GM23248 (cell line): Measurements from ENCODE around the gene TM9SF2. TPM values are rescaled to one million over a fixed set of nuclear protein-coding genes. Genes with fewer than 3 reads are reported as not detected.

Experiments
- DNase-seq: peaks from one replicate; pipeline ENCODE4 v3.0.0-alpha.2; 2015
- H2AFZ ChIP-seq: fragments of 200-600 bp; sonication (generic); 2 replicates; pipeline ENCODE4 v1.6.1; 2016; ENCODE audit warnings: antibody characterized with exemption
- H3F3A ChIP-seq: fragments of 200-600 bp; sonication (generic); 2 replicates; pipeline ENCODE4 v1.6.1; 2016; ENCODE audit warnings: mild to moderate bottlenecking, antibody characterized with exemption, mixed run types; ENCODE audit not compliant: insufficient read depth
- H3K27ac ChIP-seq: fragments of 200-600 bp; sonication (generic); 2 replicates; pipeline ENCODE4 v1.5.1; 2016; ENCODE audit warnings: mild to moderate bottlenecking
- H3K27me3 ChIP-seq: fragments of 200-600 bp; sonication (generic); replicated peaks from 2 replicates; pipeline ENCODE4 v1.6.1; 2016; ENCODE audit warnings: mild to moderate bottlenecking; ENCODE audit not compliant: insufficient read depth
- H3K36me3 ChIP-seq: fragments of 200-600 bp; sonication (generic); 2 replicates; pipeline ENCODE4 v1.6.1; 2016; ENCODE audit warnings: low read depth, mild to moderate bottlenecking
- H3K4me1 ChIP-seq: fragments of 200-600 bp; sonication (generic); 2 replicates; pipeline ENCODE4 v1.6.1; 2016; ENCODE audit warnings: mild to moderate bottlenecking; ENCODE audit not compliant: insufficient read depth
- H3K4me2 ChIP-seq: fragments of 200-600 bp; sonication (generic); one replicate; pipeline ENCODE4 v1.6.1; 2016; ENCODE audit warnings: mild to moderate bottlenecking; ENCODE audit not compliant: unreplicated experiment
- H3K4me3 ChIP-seq: fragments of 200-600 bp; sonication (generic); 2 replicates; pipeline ENCODE4 v1.5.1; 2016; ENCODE audit warnings: mild to moderate bottlenecking
- H3K79me2 ChIP-seq: fragments of 200-600 bp; sonication (generic); 2 replicates; pipeline ENCODE4 v1.6.1; 2016; ENCODE audit warnings: mild to moderate bottlenecking; ENCODE audit not compliant: insufficient read depth
- H3K9ac ChIP-seq: fragments of 200-600 bp; sonication (generic); 2 replicates; pipeline ENCODE4 v1.6.1; 2016; ENCODE audit warnings: mild to moderate bottlenecking
- H3K9me2 ChIP-seq: fragments of 200-600 bp; sonication (generic); 2 replicates; pipeline ENCODE4 v1.6.1; 2016; ENCODE audit warnings: mixed run types, mild to moderate bottlenecking, moderate library complexity; ENCODE audit not compliant: insufficient read depth
- H3K9me3 ChIP-seq: fragments of 200-600 bp; sonication (generic); one replicate; pipeline ENCODE4 v1.6.1; 2017; ENCODE audit warnings: low read depth
- H4K20me1 ChIP-seq: fragments of 200-600 bp; sonication (generic); 2 replicates; pipeline ENCODE4 v1.6.0; 2016; ENCODE audit not compliant: insufficient read depth
- EZH2 ChIP-seq: fragments of 200-600 bp; sonication (generic); IDR thresholded peaks from 2 replicates; pipeline ENCODE4 v1.6.1; 2018; ENCODE audit warnings: antibody characterized with exemption, mild to moderate bottlenecking; ENCODE audit not compliant: insufficient read depth, poor library complexity, severe bottlenecking
- EZH2phosphoT487 ChIP-seq: fragments of 200-600 bp; sonication (generic); IDR thresholded peaks from 2 replicates; pipeline ENCODE4 v1.6.1; 2018; ENCODE audit warnings: antibody characterized with exemption, moderate library complexity, mild to moderate bottlenecking, low read depth; ENCODE audit not compliant: insufficient read depth
- WGBS, 2 experiments: methylation state at CpG; one replicate each; pipeline ENCODE4 v1.1.6; 2015 to 2017; ENCODE audit warnings: low lambda C conversion rate in 2 of 2, low coverage in 1 of 2; ENCODE audit errors: missing lambda C conversion rate in 2 of 2; 5-methylcytosine and 5-hydroxymethylcytosine counted together
- in situ Hi-C: fragments of 300-500 bp; cut with MboI; formaldehyde crosslinking; loops from 2 replicates; pipeline ENCODE4 v1.15.0; 2020
- polyA plus RNA-seq: library from polyadenylated mRNA; unstranded; fragments of >200 nt; fragmentation: Nextera tagmentation; extraction: Ambion mirVana; gene quantifications from 2 replicates; pipeline ENCODE4 v1.2.1, GENCODE V29; 2016
- total RNA-seq: library from RNA; depleted of rRNA; stranded (reverse); fragments of >200 nt; shearing (Covaris generic); gene quantifications from 2 replicates; pipeline ENCODE4 v1.2.3, GENCODE V29; 2014

Gene TM9SF2
- total and polyA plus RNA-seq, 2 experiments from 2014 or later = 162 to 168 TPM

- Histone ChIP-seq H3K4me3 (no peak overlapping the region), H3K27me3 (no peaks in the 10 kb centered on the region), H3F3A (0 out of 2 replicates have a peak, but pooled peaks cover 10% of the 10 kb centered on the region), H3K4me1 (peaks cover 16% of the 10 kb centered on the region), H2AFZ (no peak overlapping the region), H3K9me3 (no peaks in the 10 kb centered on the region), H3K9ac (no peak overlapping the region), H3K36me3 (no peaks in the 10 kb centered on the region), H3K27ac (no peak overlapping the region), H3K79me2 (no peaks in the 10 kb centered on the region), H4K20me1 (no peaks in the 10 kb centered on the region), H3K4me2 (no peak overlapping the region), H3K9me2 (no peaks in the 10 kb centered on the region)
- TF ChIP-seq EZH2phosphoT487 = no peak
- no peak for TF ChIP-seq EZH2
- WGBS, 2 experiments = 70% methylated on average over 18 of the region's 18 CpGs
- in situ Hi-C loops = no loop called here
- DNase-seq = no peak
Observed at GRCh38 chr13:99575376-99576120, 74.3 kb downstream of the TM9SF2 start.

DNA sequence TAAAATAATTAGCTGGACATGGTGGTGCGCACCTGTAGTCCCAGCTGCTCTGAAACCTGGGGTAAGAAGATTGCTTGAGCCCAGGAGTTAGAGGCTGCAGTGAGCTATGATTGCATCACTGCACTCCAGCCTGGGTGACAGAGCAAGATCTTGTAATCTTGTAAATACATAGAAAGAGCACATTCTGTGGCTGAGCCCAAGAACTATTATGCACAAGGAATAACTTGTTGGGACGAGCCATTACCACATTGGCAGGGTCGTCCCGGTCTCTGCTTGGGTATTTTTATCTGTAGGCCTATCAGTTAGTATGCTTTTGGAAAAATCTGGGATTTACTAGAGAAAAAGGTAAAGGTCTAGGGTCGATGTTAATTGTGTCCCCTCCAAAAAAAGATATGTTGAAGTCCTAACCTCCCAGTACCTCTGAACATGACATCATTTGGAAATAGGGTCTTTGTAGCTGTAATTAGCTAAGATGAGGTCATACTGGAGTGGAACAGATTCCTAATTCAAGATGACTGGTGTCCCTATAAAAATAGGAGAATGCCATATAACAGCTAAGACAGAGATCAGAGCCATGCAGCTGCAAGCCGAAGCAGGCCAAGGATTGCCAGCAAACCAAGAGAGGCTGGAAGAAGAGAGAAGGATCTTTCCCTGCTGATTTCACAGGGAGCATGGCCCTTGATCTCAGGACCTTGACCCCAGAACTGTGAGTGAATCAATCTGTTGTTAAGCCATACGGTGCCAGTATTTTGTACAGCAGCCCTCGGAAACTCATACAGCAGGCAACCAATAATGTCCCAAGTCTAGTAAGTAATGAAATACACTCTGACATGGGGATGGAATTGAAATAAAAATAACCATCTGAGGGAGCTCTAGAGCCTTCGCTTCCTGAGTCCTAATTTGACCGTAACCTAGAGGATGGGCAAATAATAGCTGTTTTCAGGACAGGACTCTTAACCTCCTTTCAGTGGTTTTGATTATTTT lies 77.0 kb downstream of the TM9SF2 start:
- DNase-seq = peak; percentile 23
- H3K4me3 ChIP-seq = no peak overlapping the region
- H3K9ac ChIP-seq = no peak overlapping the region
- 93 to 94% methylated on average over 10 of the region's 10 CpGs for WGBS, 2 experiments
- no peaks in the 10 kb centered on the region for H3K79me2 ChIP-seq
- H3K9me2 ChIP-seq = no peaks in the 10 kb centered on the region
- in situ Hi-C loops = no loop called here
- no peaks in the 10 kb centered on the region for H3K36me3 ChIP-seq
- H3F3A ChIP-seq = no peaks in the 10 kb centered on the region
- no peaks in the 10 kb centered on the region for H3K9me3 ChIP-seq
- H3K4me1 ChIP-seq = no peaks in the 10 kb centered on the region
- H3K27me3 ChIP-seq = no peaks in the 10 kb centered on the region
- no peaks in the 10 kb centered on the region for H4K20me1 ChIP-seq
- no peak overlapping the region for H3K27ac ChIP-seq
- H3K4me2 ChIP-seq = no peak overlapping the region
- no peak for TF ChIP-seq EZH2
- no peak for TF ChIP-seq EZH2phosphoT487
- no peak overlapping the region for H2AFZ ChIP-seq

- H4K20me1 ChIP-seq = no peaks in the 10 kb centered on the region
- no peaks in the 10 kb centered on the region for H3F3A ChIP-seq
- H3K9me2 ChIP-seq = no peaks in the 10 kb centered on the region
- no peak overlapping the region for H3K9ac ChIP-seq
- H3K4me2 ChIP-seq = no peak overlapping the region
- H3K27me3 ChIP-seq = no peaks in the 10 kb centered on the region
- no peak overlapping the region for H3K4me3 ChIP-seq
- no peak overlapping the region for H3K27ac ChIP-seq
- TF ChIP-seq EZH2phosphoT487 = no peak
- no peak for TF ChIP-seq EZH2
- in situ Hi-C loops = no loop called here
- 74 to 75% methylated on average over 7 of the region's 7 CpGs for WGBS, 2 experiments
- H3K79me2 ChIP-seq = no peaks in the 10 kb centered on the region
- H3K36me3 ChIP-seq = no peaks in the 10 kb centered on the region
- H2AFZ ChIP-seq = no peak overlapping the region
- no peaks in the 10 kb centered on the region for H3K4me1 ChIP-seq
- H3K9me3 ChIP-seq = no peaks in the 10 kb centered on the region
- no peak for DNase-seq
Observed at GRCh38 chr13:99580500-99581268, 79.4 kb downstream of the TM9SF2 start.

- Histone ChIP-seq H3F3A (no peaks in the 10 kb centered on the region), H3K9ac (no peak overlapping the region), H4K20me1 (no peaks in the 10 kb centered on the region), H3K4me3 (no peak overlapping the region), H2AFZ (no peak overlapping the region), H3K36me3 (no peaks in the 10 kb centered on the region), H3K4me1 (no peaks in the 10 kb centered on the region), H3K27me3 (no peaks in the 10 kb centered on the region), H3K27ac (no peak overlapping the region), H3K9me2 (no peaks in the 10 kb centered on the region), H3K4me2 (no peak overlapping the region), H3K79me2 (no peaks in the 10 kb centered on the region), H3K9me3 (no peaks in the 10 kb centered on the region)
- DNase-seq = no peak
- in situ Hi-C loops = no loop called here
- 74 to 77% methylated on average over 3 of the region's 3 CpGs for WGBS, 2 experiments
- TF ChIP-seq EZH2phosphoT487 = no peak
- no peak for TF ChIP-seq EZH2
Observed at GRCh38 chr13:99582511-99582910, 81.2 kb downstream of the TM9SF2 start.
